Activated T-cell treated with anti-CD3 and anti-CD28 coated beads for 1 hour (primary cell): ENCODE results near the gene LCN15.
"Not testable (repeated sequence)": the region's sequence is repeated elsewhere in the genome, so short reads cannot be mapped to it uniquely, and the experiment has no call there.

Experiments used
- DNase-seq: peaks from one replicate; pipeline ENCODE4 v3.0.0-alpha.2; 2020; ENCODE audit warnings: low read depth

The LCN15 gene

GRCh38 chr9:136722093-136722968 is 42.0 kb downstream of the LCN15 start:
- DNase-seq: no peak

GRCh38 chr9:136721339-136722092 is 42.8 kb downstream of the LCN15 start:
- DNase-seq: no peak

GRCh38 chr9:136720898-136721338 is 43.4 kb downstream of the LCN15 start:
- no peak for DNase-seq

GRCh38 chr9:136720251-136720897 is 43.9 kb downstream of the LCN15 start:
- DNase-seq: no peak

- no peak for DNase-seq
Measured at GRCh38 chr9:136719195-136719880, 45.0 kb downstream of the LCN15 start.

GRCh38 chr9:136718345-136719194 is 45.7 kb downstream of the LCN15 start:
- no peak for DNase-seq

GRCh38 chr9:136717399-136717798 is 46.9 kb downstream of the LCN15 start:
- DNase-seq: no peak

- no peak for DNase-seq
Measured at GRCh38 chr9:136714893-136715274, 49.4 kb downstream of the LCN15 start.

GRCh38 chr9:136714096-136714892 is 50.0 kb downstream of the LCN15 start:
- DNase-seq: no peak

GRCh38 chr9:136713550-136713949 is 50.8 kb downstream of the LCN15 start:
- DNase-seq: no peak

GRCh38 chr9:136712690-136713544 is 51.4 kb downstream of the LCN15 start:
- DNase-seq: no peak

- no peak for DNase-seq
Measured at GRCh38 chr9:136711751-136712689, 52.3 kb downstream of the LCN15 start, which contains the start of gene DIPK1B. TSS of gene DIPK1B (plus strand) at chr9:136712572. CDS start at chr9:136712666, 94 bp downstream.

- not testable (repeated sequence) for DNase-seq
Measured at GRCh38 chr9:136711219-136711648, 53.1 kb downstream of the LCN15 start.

- DNase-seq: no peak
Measured at GRCh38 chr9:136710543-136710942, 53.8 kb downstream of the LCN15 start.
